Measurements from ENCODE around the gene PARD3B. TPM values are rescaled to one million over a fixed set of nuclear protein-coding genes. Genes with fewer than 3 reads are reported as not detected.

PARD3B gene
- total and polyA plus RNA-seq, 2 of the 13 experiments (the other 11 are each of a cell fraction or from before 2014, with no cell fraction given): 0.71 to 2.3 TPM

DNA sequence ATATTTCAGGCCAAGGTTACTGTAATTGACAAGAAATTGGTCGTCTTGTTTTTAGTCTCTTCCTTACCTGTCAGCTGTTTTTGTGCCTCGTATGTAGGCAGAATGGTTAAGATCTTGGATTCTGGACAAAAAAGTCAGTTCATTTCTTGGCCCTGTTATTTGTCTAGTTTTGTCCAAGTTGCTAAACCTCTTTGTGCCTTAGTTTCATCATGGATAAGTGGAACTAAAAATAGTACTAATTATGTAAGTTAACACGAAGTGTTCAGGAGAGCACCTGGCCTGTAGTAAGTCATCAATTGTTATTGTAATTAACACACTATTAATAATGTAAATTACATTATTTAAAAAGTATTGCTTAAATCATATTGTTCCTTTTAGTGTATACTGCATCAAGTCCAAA is 148.0 kb downstream of the PARD3B start (continued):
- TF ChIP-seq, protein P1, sequence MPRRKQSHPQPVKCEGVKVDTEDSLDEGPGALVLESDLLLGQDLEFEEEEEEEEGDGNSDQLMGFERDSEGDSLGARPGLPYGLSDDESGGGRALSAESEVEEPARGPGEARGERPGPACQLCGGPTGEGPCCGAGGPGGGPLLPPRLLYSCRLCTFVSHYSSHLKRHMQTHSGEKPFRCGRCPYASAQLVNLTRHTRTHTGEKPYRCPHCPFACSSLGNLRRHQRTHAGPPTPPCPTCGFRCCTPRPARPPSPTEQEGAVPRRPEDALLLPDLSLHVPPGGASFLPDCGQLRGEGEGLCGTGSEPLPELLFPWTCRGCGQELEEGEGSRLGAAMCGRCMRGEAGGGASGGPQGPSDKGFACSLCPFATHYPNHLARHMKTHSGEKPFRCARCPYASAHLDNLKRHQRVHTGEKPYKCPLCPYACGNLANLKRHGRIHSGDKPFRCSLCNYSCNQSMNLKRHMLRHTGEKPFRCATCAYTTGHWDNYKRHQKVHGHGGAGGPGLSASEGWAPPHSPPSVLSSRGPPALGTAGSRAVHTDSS (CRISPR knock-in tag; conservative IDR thresholded peaks at IDR 0.05): no peak
- TF ChIP-seq ZBTB20 (CRISPR knock-in tag; IDR thresholded peaks at IDR 0.05; ENCODE audit: borderline replicate concordance, low read depth) (no peak), NR2C2 (CRISPR knock-in tag; IDR thresholded peaks at IDR 0.05; ENCODE audit: borderline replicate concordance) (no peak), POLR2AphosphoS2 (IDR thresholded peaks at IDR 0.05; ENCODE audit: low read depth, low read length) (no peak), ZNF501 (CRISPR knock-in tag; IDR thresholded peaks at IDR 0.05) (no peak), REL (CRISPR knock-in tag; conservative IDR thresholded peaks at IDR 0.05) (no peak), RAD51 (IDR thresholded peaks at IDR 0.05; ENCODE audit: borderline replicate concordance) (no peak), KDM1A (CRISPR knock-in tag; IDR thresholded peaks at IDR 0.05) (no peak), HDAC1 (CRISPR knock-in tag; IDR thresholded peaks at IDR 0.05) (no peak)
- TF ChIP-seq, protein P2, sequence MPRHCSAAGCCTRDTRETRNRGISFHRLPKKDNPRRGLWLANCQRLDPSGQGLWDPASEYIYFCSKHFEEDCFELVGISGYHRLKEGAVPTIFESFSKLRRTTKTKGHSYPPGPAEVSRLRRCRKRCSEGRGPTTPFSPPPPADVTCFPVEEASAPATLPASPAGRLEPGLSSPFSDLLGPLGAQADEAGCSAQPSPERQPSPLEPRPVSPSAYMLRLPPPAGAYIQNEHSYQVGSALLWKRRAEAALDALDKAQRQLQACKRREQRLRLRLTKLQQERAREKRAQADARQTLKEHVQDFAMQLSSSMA (CRISPR knock-in tag; IDR thresholded peaks at IDR 0.05): no peak

DNA sequence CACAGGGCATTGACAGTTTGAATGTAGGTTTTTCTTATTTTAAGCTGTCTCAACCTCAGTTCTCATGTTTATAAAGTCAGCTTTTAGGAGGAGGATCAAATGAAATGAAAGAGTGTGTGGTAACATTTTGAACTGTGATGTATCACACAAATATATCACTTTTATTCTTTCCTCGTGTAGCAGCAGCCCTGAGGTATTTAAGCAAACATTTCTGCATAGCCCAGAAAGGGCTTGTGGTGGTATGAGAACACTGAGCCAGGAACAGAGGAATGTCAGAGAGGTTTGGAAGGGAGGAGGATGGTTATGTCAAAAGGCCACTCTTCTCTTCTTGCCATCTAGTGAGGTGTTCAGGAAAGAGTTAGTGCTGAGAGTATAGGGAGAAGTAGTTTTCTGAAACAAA is 150.2 kb downstream of the PARD3B start:
- no peak for ATAC-seq
- TF ChIP-seq HDAC1 (CRISPR knock-in tag; IDR thresholded peaks at IDR 0.05) (no peak), ELF1 (CRISPR knock-in tag; IDR thresholded peaks at IDR 0.05) (no peak), ZNF432 (CRISPR knock-in tag; IDR thresholded peaks at IDR 0.05; ENCODE audit: borderline replicate concordance) (no peak), HHEX (CRISPR knock-in tag; IDR thresholded peaks at IDR 0.05) (no peak), ZNF703 (CRISPR knock-in tag; IDR thresholded peaks at IDR 0.05; ENCODE audit: borderline replicate concordance) (no peak), ASH2L (IDR thresholded peaks at IDR 0.05; ENCODE audit: insufficient read length, low read depth, low read length) (no peak), ZNF737 (CRISPR knock-in tag; IDR thresholded peaks at IDR 0.05; ENCODE audit: borderline replicate concordance) (no peak), GZF1 (CRISPR knock-in tag; IDR thresholded peaks at IDR 0.05) (no peak), FIP1L1 (IDR thresholded peaks at IDR 0.05; ENCODE audit: borderline replicate concordance, insufficient read depth, low read depth, low read length) (no peak), SMAD9 (CRISPR knock-in tag; IDR thresholded peaks at IDR 0.05) (no peak), ZNF354B (CRISPR knock-in tag; IDR thresholded peaks at IDR 0.05) (no peak), SIN3A (IDR thresholded peaks at IDR 0.05; ENCODE audit: borderline replicate concordance, low read depth, low read length) (no peak), ZNF660 (CRISPR knock-in tag; IDR thresholded peaks at IDR 0.05; ENCODE audit: borderline replicate concordance, low read depth) (no peak)

More for the DNA sequence above, 150.2 kb downstream of the PARD3B start:
- 18% methylated on average over 1 of the region's 1 CpG for WGBS (ENCODE audit: low lambda C conversion rate)
- H3K79me2 ChIP-seq (ENCODE audit: insufficient read depth, low read length): no peaks in the 10 kb centered on the region
- H3K27me3 ChIP-seq (ENCODE audit: control insufficient read depth in 1 of 2, insufficient read depth in 2 of 2, low read length in 2 of 2): no peaks in the 10 kb centered on the region
- POLR2A ChIA-PET: no interaction called here
- H4K20me1 ChIP-seq (ENCODE audit: insufficient read depth, low read length): no peaks in the 10 kb centered on the region
- intact Hi-C loops (cut with micrococcal nuclease; ENCODE audit: unreplicated experiment): no loop called here
- FAIRE-seq (no peak), DNase-seq (ENCODE audit: low spot score) (no peak)
- no peak overlapping the region for H2AFZ ChIP-seq (ENCODE audit: low read length)
- no peak overlapping the region for H3K27ac ChIP-seq (ENCODE audit: extremely low read length, insufficient read depth, low read length)
- no peaks in the 10 kb centered on the region for H3K36me3 ChIP-seq (replicated peaks in 1 of 2; ENCODE audit: control insufficient read depth in 1 of 2, insufficient read depth in 2 of 2, low read length in 2 of 2)
- no peaks in the 10 kb centered on the region for H3K4me1 ChIP-seq (ENCODE audit: insufficient read depth, low read length)
- peaks cover 30% of the 10 kb centered on the region for H3K9me3 ChIP-seq (ENCODE audit: low read length)
- no peak overlapping the region for H3K4me3 ChIP-seq (replicated peaks in 1 of 3; ENCODE audit: insufficient read depth in 1 of 3, low read depth in 2 of 3, low read length in 3 of 3)
- CTCF ChIA-PET (ENCODE audit: low intra/inter-chr PET ratio, low total read pairs): no interaction called here
- no peak overlapping the region for H3K9ac ChIP-seq (ENCODE audit: insufficient read depth, low read depth, low read length)
- in situ Hi-C loops (cut with HindIII; ENCODE audit: extremely low pct_ligation_motif_present, low pct_unique_long_range_greater_than_20kb): no loop called here
- BruUV-seq (replicated peaks): no TSS peak
- H3K4me2 ChIP-seq (ENCODE audit: low read depth, low read length): no peak overlapping the region

Data from HepG2 (cell line).